VCaP (cell line): Measurements from ENCODE around the gene AP1M2.

Source experiments
- H3K27ac ChIP-seq: fragments of 450-650 bp; 2 replicates; pipeline ENCODE4 v1.5.1; 2017
- TF ChIP-seq, protein P1 (sequence below): fragments of 450-650 bp; conservative IDR thresholded peaks from 2 replicates; pipeline ENCODE4 v1.5.1; 2017; ENCODE audit warnings: mild to moderate bottlenecking, moderate library complexity

AP1M2 gene

GRCh38 chr19:10566658-10567410, 20.3 kb downstream of the AP1M2 start:
- no peak overlapping the region for H3K27ac ChIP-seq
- TF ChIP-seq, protein P1, sequence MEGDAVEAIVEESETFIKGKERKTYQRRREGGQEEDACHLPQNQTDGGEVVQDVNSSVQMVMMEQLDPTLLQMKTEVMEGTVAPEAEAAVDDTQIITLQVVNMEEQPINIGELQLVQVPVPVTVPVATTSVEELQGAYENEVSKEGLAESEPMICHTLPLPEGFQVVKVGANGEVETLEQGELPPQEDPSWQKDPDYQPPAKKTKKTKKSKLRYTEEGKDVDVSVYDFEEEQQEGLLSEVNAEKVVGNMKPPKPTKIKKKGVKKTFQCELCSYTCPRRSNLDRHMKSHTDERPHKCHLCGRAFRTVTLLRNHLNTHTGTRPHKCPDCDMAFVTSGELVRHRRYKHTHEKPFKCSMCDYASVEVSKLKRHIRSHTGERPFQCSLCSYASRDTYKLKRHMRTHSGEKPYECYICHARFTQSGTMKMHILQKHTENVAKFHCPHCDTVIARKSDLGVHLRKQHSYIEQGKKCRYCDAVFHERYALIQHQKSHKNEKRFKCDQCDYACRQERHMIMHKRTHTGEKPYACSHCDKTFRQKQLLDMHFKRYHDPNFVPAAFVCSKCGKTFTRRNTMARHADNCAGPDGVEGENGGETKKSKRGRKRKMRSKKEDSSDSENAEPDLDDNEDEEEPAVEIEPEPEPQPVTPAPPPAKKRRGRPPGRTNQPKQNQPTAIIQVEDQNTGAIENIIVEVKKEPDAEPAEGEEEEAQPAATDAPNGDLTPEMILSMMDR: no peak

GRCh38 chr19:10566408-10566657, 20.8 kb downstream of the AP1M2 start:
- no peak overlapping the region for H3K27ac ChIP-seq
- TF ChIP-seq, protein P1: no peak

GRCh38 chr19:10565567-10566407, 21.3 kb downstream of the AP1M2 start, which contains the start of gene KRI1:
TSS of gene KRI1 (minus strand) at chr19:10566010. CDS start at chr19:10565999, 11 bp downstream.
- peak within 1 kb of the TSS; percentile 81 for H3K27ac ChIP-seq
- TF ChIP-seq, protein P1: 0 out of 2 replicates have a peak, but pooled peaks have one; percentile 16

GRCh38 chr19:10565028-10565566, 22.0 kb downstream of the AP1M2 start:
- H3K27ac ChIP-seq: peak overlapping the region; percentile 81

GRCh38 chr19:10562609-10563008, 24.5 kb downstream of the AP1M2 start:
- TF ChIP-seq, protein P1: no peak
- H3K27ac ChIP-seq: no peak overlapping the region

More at GRCh38 chr19:10565028-10565566, 22.0 kb downstream of the AP1M2 start:
- TF ChIP-seq, protein P1: peak; percentile 37

GRCh38 chr19:10560154-10560553, 27.0 kb downstream of the AP1M2 start:
- TF ChIP-seq, protein P1: no peak
- H3K27ac ChIP-seq: no peak overlapping the region

- TF ChIP-seq, protein P1: no peak
- H3K27ac ChIP-seq: no peak overlapping the region
These were observed 29.4 kb downstream of the AP1M2 start for GRCh38 chr19:10557603-10558197.
